ENCODE data around the gene RIPOR3. TPM values are rescaled to one million over a fixed set of nuclear protein-coding genes. Genes with fewer than 3 reads are reported as not detected.

Gene RIPOR3
- total and polyA plus RNA-seq, 4 donors, result 4.3 to 9.9 (median 7.7) TPM

GRCh38 chr20:50674138-50674825, 17.1 kb downstream of the RIPOR3 start:
- no peak for TF ChIP-seq CTCF (IDR thresholded peaks at IDR 0.05; ENCODE audit: control extremely low read depth, extremely low read depth)
- Histone ChIP-seq H3K9ac (ENCODE audit: insufficient read depth in 1 of 2, low read length in 2 of 2) (no peak overlapping the region), H3K27me3 (ENCODE audit: control insufficient read depth in 3 of 3, insufficient read depth in 3 of 3, low read length in 2 of 3) (no peaks in the 10 kb centered on the region), H3K4me3 (no peak overlapping the region), H3K9me3 (ENCODE audit: control insufficient read depth in 4 of 4, insufficient read depth in 3 of 4, low read length in 3 of 4) (no peaks in the 10 kb centered on the region), H3K36me3 (ENCODE audit: control insufficient read depth in 4 of 4, insufficient read depth in 4 of 4, low read length in 4 of 4) (no peaks in the 10 kb centered on the region), H3K4me1 (ENCODE audit: control insufficient read depth in 5 of 5, insufficient read depth in 5 of 5, low read length in 5 of 5) (peaks cover 0 to 6% (median 0%) of the 10 kb centered on the region in 5 donors), H3K27ac (ENCODE audit: low read depth in 1 of 2, low read length in 1 of 2) (no peak overlapping the region)
- ATAC-seq (ENCODE audit: insufficient read depth, low FRiP score) (no peak), DNase-seq (no peak)
- WGBS, 2 donors, result 41 to 71% methylated on average over 2 of the region's 2 CpGs

GRCh38 chr20:50673466-50674137, 17.7 kb downstream of the RIPOR3 start:
- Histone ChIP-seq H3K9ac (ENCODE audit: insufficient read depth in 1 of 2, low read length in 2 of 2) (no peak overlapping the region), H3K4me3 (no peak overlapping the region), H3K9me3 (ENCODE audit: control insufficient read depth in 4 of 4, insufficient read depth in 3 of 4, low read length in 3 of 4) (no peaks in the 10 kb centered on the region), H3K36me3 (ENCODE audit: control insufficient read depth in 4 of 4, insufficient read depth in 4 of 4, low read length in 4 of 4) (no peaks in the 10 kb centered on the region), H3K27me3 (ENCODE audit: control insufficient read depth in 3 of 3, insufficient read depth in 3 of 3, low read length in 2 of 3) (no peaks in the 10 kb centered on the region), H3K4me1 (ENCODE audit: control insufficient read depth in 5 of 5, insufficient read depth in 5 of 5, low read length in 5 of 5) (peaks cover 0 to 6% (median 0%) of the 10 kb centered on the region in 5 donors), H3K27ac (ENCODE audit: low read depth in 1 of 2, low read length in 1 of 2) (no peak overlapping the region)
- no peak for ATAC-seq (ENCODE audit: insufficient read depth, low FRiP score)
- peak in 2 of 3 donors; percentile 44 to 50 for DNase-seq
- TF ChIP-seq CTCF (IDR thresholded peaks at IDR 0.05; ENCODE audit: control extremely low read depth, extremely low read depth), result no peak
- WGBS, 2 donors, result 82 to 89% methylated on average over 19 of the region's 19 CpGs

- H3K36me3 ChIP-seq (ENCODE audit: control insufficient read depth in 4 of 4, insufficient read depth in 4 of 4, low read length in 4 of 4), result no peaks in the 10 kb centered on the region
- TF ChIP-seq CTCF (IDR thresholded peaks at IDR 0.05; ENCODE audit: control extremely low read depth, extremely low read depth), result no peak
- 95 to 96% methylated on average over 7 of the region's 7 CpGs for WGBS, 2 donors
- H3K27me3 ChIP-seq (ENCODE audit: control insufficient read depth in 3 of 3, insufficient read depth in 3 of 3, low read length in 2 of 3), result no peaks in the 10 kb centered on the region
- no peak for ATAC-seq (ENCODE audit: insufficient read depth, low FRiP score)
- no peak for DNase-seq
- no peak overlapping the region for H3K9ac ChIP-seq (ENCODE audit: insufficient read depth in 1 of 2, low read length in 2 of 2)
- no peak overlapping the region for H3K27ac ChIP-seq (ENCODE audit: low read depth in 1 of 2, low read length in 1 of 2)
- peaks cover 0 to 6% (median 0%) of the 10 kb centered on the region in 5 donors for H3K4me1 ChIP-seq (ENCODE audit: control insufficient read depth in 5 of 5, insufficient read depth in 5 of 5, low read length in 5 of 5)
- no peak overlapping the region for H3K4me3 ChIP-seq
- H3K9me3 ChIP-seq (ENCODE audit: control insufficient read depth in 4 of 4, insufficient read depth in 3 of 4, low read length in 3 of 4), result no peaks in the 10 kb centered on the region
Observed at GRCh38 chr20:50673146-50673465, 18.2 kb downstream of the RIPOR3 start.

Data from lung (tissue), 12 donors.